Measurements from ENCODE around the gene NDE1.

NDE1 gene

DNA sequence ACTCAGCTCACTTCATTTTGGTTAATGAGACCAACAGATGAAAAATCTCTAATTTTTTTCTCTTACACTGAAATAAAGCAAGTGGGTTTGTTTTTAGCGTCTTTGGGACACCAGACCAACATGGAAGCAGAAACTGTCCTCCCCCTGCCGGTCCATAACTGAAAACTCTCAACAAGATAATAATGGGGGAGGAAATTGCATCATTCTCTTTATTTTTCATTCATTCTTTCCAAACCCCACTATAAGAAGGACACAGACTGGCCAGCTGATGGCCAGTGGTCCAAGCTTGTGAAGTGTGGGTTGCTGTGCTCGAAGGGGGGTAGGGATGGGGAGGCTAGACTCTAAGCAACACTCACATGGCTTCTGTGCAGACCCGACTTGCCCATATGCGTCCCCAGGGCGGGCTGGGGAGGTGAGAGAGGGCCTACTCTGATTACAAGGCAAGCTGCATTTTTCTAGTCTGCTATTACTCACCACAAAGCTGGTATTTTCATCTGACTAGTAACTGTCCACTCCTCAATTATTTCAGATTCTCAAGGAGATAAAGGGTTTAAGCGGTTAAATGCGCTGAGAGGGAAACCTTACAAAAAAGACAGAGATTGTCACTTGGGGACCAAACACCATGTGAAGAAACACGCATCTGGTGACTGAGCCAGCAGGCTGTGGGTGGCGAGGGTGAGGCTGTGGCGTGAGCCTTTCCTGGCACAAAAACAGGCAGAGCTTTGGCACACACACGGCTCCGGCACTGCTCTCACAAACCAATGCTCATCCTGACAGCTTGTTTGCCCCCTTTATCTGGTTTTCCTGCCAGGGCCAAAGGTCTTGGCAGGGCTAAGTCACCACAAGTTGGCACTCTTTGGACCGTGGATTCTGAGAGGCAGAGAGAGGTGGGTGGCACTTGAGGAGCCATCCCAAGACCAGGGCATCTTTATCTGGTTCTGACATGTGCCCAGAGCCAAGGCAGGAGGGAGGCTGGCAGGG lies 45.3 kb upstream of the NDE1 start:
- Histone ChIP-seq H3K14ac (ENCODE audit: low read length) (no peak overlapping the region), H2BK15ac (ENCODE audit: low read length) (no peak overlapping the region), H3K27ac (replicated peaks; ENCODE audit: low read length) (no peak overlapping the region), H2AK5ac (ENCODE audit: low read depth, low read length) (no peak overlapping the region), H3K23ac (ENCODE audit: low read depth, low read length, poor library complexity) (no peak overlapping the region), H3K27me3 (ENCODE audit: control insufficient read depth in 3 of 3, insufficient read depth in 3 of 3, low read depth in 1 of 3, low read length in 3 of 3) (peaks cover 0 to 2% (median 0%) of the 10 kb centered on the region in 3 experiments), H3K18ac (ENCODE audit: low read length) (no peak overlapping the region), H3K9me3 (replicated peaks in 1 of 2; ENCODE audit: control insufficient read depth in 2 of 2, insufficient read depth in 1 of 2, low read depth in 1 of 2, low read length in 2 of 2) (no peaks in the 10 kb centered on the region), H2BK5ac (ENCODE audit: low read length) (no peak overlapping the region), H4K8ac (ENCODE audit: low read depth, low read length) (no peak overlapping the region), H3K9ac (ENCODE audit: low read depth, low read length, poor library complexity) (no peak overlapping the region), H3K4me3 (ENCODE audit: low read length in 2 of 2) (no peak overlapping the region), H2BK12ac (ENCODE audit: low read length) (no peak overlapping the region), H4K91ac (ENCODE audit: low read depth, low read length, poor library complexity) (no peak overlapping the region), H3K4ac (ENCODE audit: low read length) (no peak overlapping the region), H2AFZ (ENCODE audit: low read length) (no peak overlapping the region), H3K4me1 (ENCODE audit: control insufficient read depth in 2 of 2, insufficient read depth in 1 of 2, low read depth in 1 of 2, low read length in 2 of 2) (no peaks in the 10 kb centered on the region), H3K4me2 (ENCODE audit: insufficient read depth, low read length, poor library complexity, severe bottlenecking) (no peak overlapping the region), H3K36me3 (replicated peaks in 1 of 2; ENCODE audit: control insufficient read depth in 2 of 2, insufficient read depth in 2 of 2, low read length in 2 of 2) (peaks cover 36 to 99% of the 10 kb centered on the region in 2 donors), H3K79me1 (ENCODE audit: low read depth, low read length) (peaks cover 6% of the 10 kb centered on the region), H2BK120ac (ENCODE audit: low read depth, low read length) (no peak overlapping the region)
- no CpG with 5 or more reads among the region's 14 CpGs for WGBS, 2 donors (ENCODE audit: extremely low coverage in 2 of 2, insufficient read length in 2 of 2, insufficient replicate concordance in 1 of 2)
- no peak for DNase-seq (ENCODE audit: low spot score)

DNA sequence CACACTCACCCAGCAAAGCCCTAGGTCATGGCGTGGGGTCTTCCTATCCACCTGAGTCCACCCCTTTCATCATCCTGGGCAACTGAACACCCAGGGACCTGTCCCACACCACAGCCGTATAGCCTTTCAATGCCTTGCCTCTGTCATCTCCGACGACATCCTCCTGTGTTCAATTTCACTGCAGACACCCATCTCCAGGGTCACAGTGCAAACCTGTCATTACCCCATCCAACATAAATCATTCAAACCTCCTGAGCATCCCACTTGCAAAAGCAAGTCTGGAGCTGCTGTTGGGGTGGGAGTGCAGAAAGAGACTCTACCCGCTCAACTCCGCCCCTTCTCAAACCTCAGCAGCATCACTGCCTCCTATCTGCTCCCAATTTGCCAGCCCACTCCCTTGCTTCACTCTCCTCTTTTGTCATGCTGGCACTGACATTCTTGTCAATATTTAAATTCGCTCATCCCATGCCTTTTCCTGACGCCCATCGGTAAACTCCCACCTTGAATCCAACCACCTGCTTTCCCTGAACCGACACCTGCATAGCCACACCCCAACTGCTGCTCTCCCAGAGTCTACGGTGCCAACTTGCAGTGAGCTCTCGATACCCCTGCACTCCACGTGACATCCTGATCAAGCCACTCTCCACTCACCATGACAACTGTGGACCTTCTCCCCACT lies 44.1 kb upstream of the NDE1 start:
- no peak overlapping the region for H2BK5ac ChIP-seq (ENCODE audit: low read length)
- H3K4ac ChIP-seq (ENCODE audit: low read length) = no peak overlapping the region
- peak overlapping the region; percentile 27 for H3K9ac ChIP-seq (ENCODE audit: low read depth, low read length, poor library complexity)
- no peak overlapping the region for H3K14ac ChIP-seq (ENCODE audit: low read length)
- no peaks in the 10 kb centered on the region for H3K4me1 ChIP-seq (ENCODE audit: control insufficient read depth in 2 of 2, insufficient read depth in 1 of 2, low read depth in 1 of 2, low read length in 2 of 2)
- H2BK15ac ChIP-seq (ENCODE audit: low read length) = no peak overlapping the region
- H4K8ac ChIP-seq (ENCODE audit: low read depth, low read length) = no peak overlapping the region
- peaks cover 30 to 99% of the 10 kb centered on the region in 2 donors for H3K36me3 ChIP-seq (replicated peaks in 1 of 2; ENCODE audit: control insufficient read depth in 2 of 2, insufficient read depth in 2 of 2, low read length in 2 of 2)
- no peak overlapping the region for H2BK120ac ChIP-seq (ENCODE audit: low read depth, low read length)
- no peak for DNase-seq (ENCODE audit: low spot score)
- H3K18ac ChIP-seq (ENCODE audit: low read length) = no peak overlapping the region
- H2AK5ac ChIP-seq (ENCODE audit: low read depth, low read length) = no peak overlapping the region
- H3K27ac ChIP-seq (replicated peaks; ENCODE audit: low read length) = no peak overlapping the region
- no peak overlapping the region for H2BK12ac ChIP-seq (ENCODE audit: low read length)
- no peak overlapping the region for H3K4me2 ChIP-seq (ENCODE audit: insufficient read depth, low read length, poor library complexity, severe bottlenecking)
- H3K9me3 ChIP-seq (replicated peaks in 1 of 2; ENCODE audit: control insufficient read depth in 2 of 2, insufficient read depth in 1 of 2, low read depth in 1 of 2, low read length in 2 of 2) = no peaks in the 10 kb centered on the region
- H3K27me3 ChIP-seq (ENCODE audit: control insufficient read depth in 3 of 3, insufficient read depth in 3 of 3, low read depth in 1 of 3, low read length in 3 of 3) = peaks cover 0 to 2% (median 0%) of the 10 kb centered on the region in 3 experiments
- H4K91ac ChIP-seq (ENCODE audit: low read depth, low read length, poor library complexity) = no peak overlapping the region
- no peak overlapping the region for H2AFZ ChIP-seq (ENCODE audit: low read length)
- no CpG with 5 or more reads among the region's 13 CpGs for WGBS, 2 donors (ENCODE audit: extremely low coverage in 2 of 2, insufficient read length in 2 of 2, insufficient replicate concordance in 1 of 2)
- H3K4me3 ChIP-seq (ENCODE audit: low read length in 2 of 2) = no peak overlapping the region
- H3K79me1 ChIP-seq (ENCODE audit: low read depth, low read length) = peaks cover 6% of the 10 kb centered on the region
- no peak overlapping the region for H3K23ac ChIP-seq (ENCODE audit: low read depth, low read length, poor library complexity)

DNA sequence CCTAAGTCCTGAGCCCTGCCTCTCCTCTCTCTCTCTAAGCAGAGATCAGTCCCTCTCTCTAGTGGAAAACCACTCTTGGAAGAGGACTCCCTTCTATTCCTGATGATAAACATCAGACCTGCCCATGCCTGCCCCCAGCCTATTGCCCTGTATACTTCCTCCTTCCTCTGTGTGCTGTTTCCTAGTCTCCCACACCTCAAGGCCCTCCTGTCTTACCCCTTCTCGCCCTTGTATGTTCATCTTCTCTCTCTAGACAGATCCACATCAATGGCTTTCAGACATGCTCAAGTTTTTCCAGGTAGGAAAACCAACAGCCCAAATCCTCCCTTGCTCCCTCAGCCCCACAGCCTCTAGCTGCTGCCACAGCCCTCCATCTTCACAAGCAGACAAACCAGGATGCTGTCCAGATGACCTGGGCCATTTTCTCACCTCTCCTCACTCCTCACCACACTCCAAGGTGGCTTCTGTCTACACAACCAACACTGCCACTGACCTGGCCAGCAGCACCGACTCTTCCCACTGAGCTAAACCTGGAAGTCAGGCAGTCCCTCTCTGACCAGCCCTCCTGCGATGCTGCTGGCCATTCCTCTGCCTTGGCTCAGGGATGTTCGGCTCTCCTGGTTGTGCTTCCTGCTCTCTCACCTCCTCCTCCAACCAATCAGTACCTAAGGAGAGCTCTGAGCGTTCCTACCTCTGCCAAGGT lies 43.4 kb upstream of the NDE1 start:
- Histone ChIP-seq H4K8ac (ENCODE audit: low read depth, low read length) (no peak overlapping the region), H3K14ac (ENCODE audit: low read length) (no peak overlapping the region), H4K91ac (ENCODE audit: low read depth, low read length, poor library complexity) (no peak overlapping the region), H3K27me3 (ENCODE audit: control insufficient read depth in 3 of 3, insufficient read depth in 3 of 3, low read depth in 1 of 3, low read length in 3 of 3) (no peaks in the 10 kb centered on the region), H3K9ac (ENCODE audit: low read depth, low read length, poor library complexity) (no peak overlapping the region), H3K79me1 (ENCODE audit: low read depth, low read length) (peaks cover 6% of the 10 kb centered on the region), H3K4me3 (ENCODE audit: low read length in 2 of 2) (no peak overlapping the region), H3K9me3 (replicated peaks in 1 of 2; ENCODE audit: control insufficient read depth in 2 of 2, insufficient read depth in 1 of 2, low read depth in 1 of 2, low read length in 2 of 2) (no peaks in the 10 kb centered on the region), H3K23ac (ENCODE audit: low read depth, low read length, poor library complexity) (no peak overlapping the region), H3K36me3 (replicated peaks in 1 of 2; ENCODE audit: control insufficient read depth in 2 of 2, insufficient read depth in 2 of 2, low read length in 2 of 2) (peaks cover 25 to 98% of the 10 kb centered on the region in 2 donors), H3K4me2 (ENCODE audit: insufficient read depth, low read length, poor library complexity, severe bottlenecking) (no peak overlapping the region), H3K27ac (replicated peaks; ENCODE audit: low read length) (no peak overlapping the region), H2AK5ac (ENCODE audit: low read depth, low read length) (no peak overlapping the region), H2BK12ac (ENCODE audit: low read length) (no peak overlapping the region), H2BK120ac (ENCODE audit: low read depth, low read length) (no peak overlapping the region), H2BK5ac (ENCODE audit: low read length) (no peak overlapping the region), H2BK15ac (ENCODE audit: low read length) (no peak overlapping the region), H2AFZ (ENCODE audit: low read length) (no peak overlapping the region), H3K18ac (ENCODE audit: low read length) (no peak overlapping the region), H3K4me1 (ENCODE audit: control insufficient read depth in 2 of 2, insufficient read depth in 1 of 2, low read depth in 1 of 2, low read length in 2 of 2) (no peaks in the 10 kb centered on the region), H3K4ac (ENCODE audit: low read length) (no peak overlapping the region)
- WGBS, 2 donors (ENCODE audit: extremely low coverage in 2 of 2, insufficient read length in 2 of 2, insufficient replicate concordance in 1 of 2) = no CpG with 5 or more reads among the region's 5 CpGs
- no peak for DNase-seq (ENCODE audit: low spot score)

Measured in neuronal stem cell (in vitro differentiated cells).